HUES64 (cell line): ENCODE measurements around the gene TIMELESS.
"Not testable (repeated sequence)": the region's sequence is repeated elsewhere in the genome, so short reads cannot be mapped to it uniquely, and the experiment has no call there.

Experiments used
- H3K27ac ChIP-seq: 2 replicates; pipeline ENCODE4 v1.7.0; 2013; ENCODE audit warnings: low read depth, low read length, inconsistent platforms
- H3K27me3 ChIP-seq: 2 replicates; pipeline ENCODE4 v1.6.1; 2013; ENCODE audit warnings: mild to moderate bottlenecking, low read length; ENCODE audit not compliant: insufficient read depth
- H3K36me3 ChIP-seq: 2 replicates; pipeline ENCODE4 v1.6.1; 2013; ENCODE audit warnings: mild to moderate bottlenecking, low read length; ENCODE audit not compliant: insufficient read depth
- H3K4me1 ChIP-seq: 2 replicates; pipeline ENCODE4 v1.6.1; 2013; ENCODE audit warnings: mild to moderate bottlenecking, low read length, moderate library complexity; ENCODE audit not compliant: insufficient read depth
- H3K4me3 ChIP-seq: 2 replicates; pipeline ENCODE4 v1.5.1; 2013; ENCODE audit warnings: mild to moderate bottlenecking, low read length, moderate library complexity
- H3K9ac ChIP-seq: 2 replicates; pipeline ENCODE4 v1.6.1; 2013; ENCODE audit warnings: mild to moderate bottlenecking, low read depth, low read length
- H3K9me3 ChIP-seq: 2 replicates; pipeline ENCODE4 v1.6.1; 2013; ENCODE audit warnings: low read depth, low read length; ENCODE audit not compliant: insufficient read depth
- WGBS: fragments of 150-250, 120-280 bp; methylation state at CpG from one replicate; pipeline ENCODE4 v1.1.7; 2013; ENCODE audit warnings: missing lambda C conversion rate; 5-methylcytosine and 5-hydroxymethylcytosine counted together

Gene TIMELESS

DNA sequence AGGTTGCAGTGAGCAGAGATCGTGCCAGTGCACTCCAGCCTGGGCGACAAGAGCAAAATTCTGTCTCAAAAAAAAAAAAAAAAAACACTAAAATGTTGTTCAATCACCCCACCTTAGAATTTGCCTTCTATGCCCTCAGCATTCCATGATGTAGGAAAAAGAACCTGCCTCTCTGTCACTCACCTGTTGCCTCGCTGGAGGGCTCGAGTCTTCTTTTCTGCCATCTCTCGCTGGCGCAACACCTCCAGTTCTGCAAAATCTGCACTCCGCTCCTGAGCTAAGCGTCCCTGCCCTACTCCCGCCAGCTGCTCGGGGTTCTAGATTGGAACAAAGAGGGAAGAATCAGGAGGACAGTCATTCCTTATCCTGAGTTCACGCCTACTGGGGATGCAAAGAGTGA, 17.9 kb downstream of the TIMELESS start:
- WGBS: 97% methylated on average over 11 of the region's 11 CpGs
- no peaks in the 10 kb centered on the region for H3K27me3 ChIP-seq
- H3K4me1 ChIP-seq: no peaks in the 10 kb centered on the region
- no peak overlapping the region for H3K4me3 ChIP-seq
- H3K9me3 ChIP-seq: no peaks in the 10 kb centered on the region
- H3K36me3 ChIP-seq: peaks cover 66% of the 10 kb centered on the region
- H3K27ac ChIP-seq: no peak overlapping the region
- no peak overlapping the region for H3K9ac ChIP-seq

GRCh38 chr12:56425940-56426438, 23.2 kb downstream of the TIMELESS start:
- Histone ChIP-seq H3K4me1 (no peaks in the 10 kb centered on the region), H3K9ac (no peak overlapping the region), H3K36me3 (peaks cover 90% of the 10 kb centered on the region), H3K27ac (no peak overlapping the region), H3K4me3 (no peak overlapping the region), H3K9me3 (no peaks in the 10 kb centered on the region), H3K27me3 (no peaks in the 10 kb centered on the region)
- WGBS: 64% methylated on average over 3 of the region's 3 CpGs

GRCh38 chr12:56425193-56425592, 24.0 kb downstream of the TIMELESS start:
- no peak overlapping the region for H3K4me3 ChIP-seq
- no peak overlapping the region for H3K9ac ChIP-seq
- no peaks in the 10 kb centered on the region for H3K4me1 ChIP-seq
- no peaks in the 10 kb centered on the region for H3K9me3 ChIP-seq
- WGBS: 100% methylated on average over 1 of the region's 1 CpG
- H3K27ac ChIP-seq: no peak overlapping the region
- no peaks in the 10 kb centered on the region for H3K27me3 ChIP-seq
- H3K36me3 ChIP-seq: peaks cover 91% of the 10 kb centered on the region

GRCh38 chr12:56420411-56420810, 28.8 kb downstream of the TIMELESS start:
- H3K9ac ChIP-seq: no peak overlapping the region
- H3K4me1 ChIP-seq: no peaks in the 10 kb centered on the region
- no peak overlapping the region for H3K4me3 ChIP-seq
- no peaks in the 10 kb centered on the region for H3K9me3 ChIP-seq
- H3K27me3 ChIP-seq: no peaks in the 10 kb centered on the region
- no peak overlapping the region for H3K27ac ChIP-seq
- peaks cover 95% of the 10 kb centered on the region for H3K36me3 ChIP-seq
- 97% methylated on average over 6 of the region's 6 CpGs for WGBS

DNA sequence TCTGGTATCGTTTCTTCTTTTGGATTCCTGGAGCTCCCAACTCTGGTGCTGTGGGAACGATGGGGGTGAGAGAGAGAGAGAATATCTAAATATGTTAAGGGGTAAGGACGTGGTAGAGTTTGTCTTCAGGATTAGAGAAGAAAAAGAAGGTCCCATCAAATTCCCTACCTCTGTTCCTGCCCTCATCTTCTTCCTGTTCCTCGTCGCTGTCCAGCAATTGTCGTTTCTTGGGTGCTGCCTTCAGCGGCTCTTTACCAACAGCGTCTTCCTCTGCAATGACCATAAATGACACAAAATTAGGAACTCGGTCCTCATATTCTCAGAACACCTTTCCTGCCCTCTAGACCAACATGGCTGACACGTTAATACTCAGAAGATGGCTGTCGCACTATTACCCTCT, 31.5 kb downstream of the TIMELESS start:
- no peak overlapping the region for H3K4me3 ChIP-seq
- H3K9me3 ChIP-seq: no peaks in the 10 kb centered on the region
- H3K9ac ChIP-seq: no peak overlapping the region
- H3K4me1 ChIP-seq: no peaks in the 10 kb centered on the region
- H3K27me3 ChIP-seq: no peaks in the 10 kb centered on the region
- no peak overlapping the region for H3K27ac ChIP-seq
- H3K36me3 ChIP-seq: peaks cover 84% of the 10 kb centered on the region
- 96% methylated on average over 11 of the region's 11 CpGs for WGBS

DNA sequence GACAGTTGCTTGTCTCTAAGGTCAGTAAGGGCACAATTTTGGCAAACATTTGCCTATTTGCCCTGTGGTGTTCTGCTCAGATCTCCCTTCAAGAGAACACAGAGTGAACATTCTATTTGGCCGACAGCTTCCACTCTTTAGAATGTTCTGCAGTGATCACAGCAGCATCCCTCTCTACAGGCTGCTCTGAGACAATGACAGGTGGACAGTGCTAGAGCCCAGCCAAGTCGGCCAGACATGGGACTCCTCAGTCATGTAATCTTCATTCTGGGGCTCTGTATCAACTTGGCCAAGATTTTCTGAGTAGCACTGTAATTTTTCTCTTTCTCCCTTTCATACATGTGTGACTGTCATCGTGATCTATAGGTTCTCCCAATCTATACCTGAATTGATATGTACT, 34.8 kb downstream of the TIMELESS start:
- no peak overlapping the region for H3K27ac ChIP-seq
- no peaks in the 10 kb centered on the region for H3K4me1 ChIP-seq
- no peak overlapping the region for H3K9ac ChIP-seq
- no peak overlapping the region for H3K4me3 ChIP-seq
- H3K36me3 ChIP-seq: peaks cover 52% of the 10 kb centered on the region
- 94% methylated on average over 3 of the region's 3 CpGs for WGBS
- H3K27me3 ChIP-seq: no peaks in the 10 kb centered on the region
- no peaks in the 10 kb centered on the region for H3K9me3 ChIP-seq

DNA sequence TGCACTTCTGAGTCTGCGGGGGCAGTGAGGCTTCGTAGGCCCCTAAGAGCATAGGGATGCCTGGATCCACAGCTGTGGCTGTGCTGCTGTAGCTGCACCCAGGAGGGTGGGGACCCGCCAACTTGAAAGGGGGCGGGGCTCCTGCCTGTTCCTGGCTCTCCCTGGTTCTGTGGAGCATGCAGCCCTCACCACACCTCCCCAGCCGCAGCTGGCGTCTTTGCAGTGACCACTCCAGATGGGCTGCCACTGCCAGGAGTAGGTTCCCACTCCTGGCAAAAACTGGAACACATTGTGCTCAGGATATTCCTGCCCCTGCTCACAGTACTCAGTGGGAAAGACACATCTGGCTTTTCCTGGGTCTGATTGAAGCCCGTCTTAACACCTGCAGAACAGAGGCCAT, 35.8 kb downstream of the TIMELESS start:
- Histone ChIP-seq H3K4me1 (no peaks in the 10 kb centered on the region), H3K9me3 (no peaks in the 10 kb centered on the region), H3K27me3 (no peaks in the 10 kb centered on the region), H3K36me3 (peaks cover 43% of the 10 kb centered on the region), H3K27ac (no peak overlapping the region), H3K4me3 (no peak overlapping the region), H3K9ac (no peak overlapping the region)
- 92% methylated on average over 7 of the region's 7 CpGs for WGBS

GRCh38 chr12:56411781-56412639, 37.2 kb downstream of the TIMELESS start:
- WGBS: 93% methylated on average over 5 of the region's 6 CpGs
- H3K27me3 ChIP-seq: no peaks in the 10 kb centered on the region
- H3K36me3 ChIP-seq: peaks cover 29% of the 10 kb centered on the region
- no peaks in the 10 kb centered on the region for H3K9me3 ChIP-seq
- no peak overlapping the region for H3K4me3 ChIP-seq
- H3K4me1 ChIP-seq: no peaks in the 10 kb centered on the region
- no peak overlapping the region for H3K9ac ChIP-seq
- H3K27ac ChIP-seq: no peak overlapping the region

GRCh38 chr12:56410768-56411167, 38.5 kb downstream of the TIMELESS start:
- Histone ChIP-seq H3K27me3 (no peaks in the 10 kb centered on the region), H3K9me3 (no peaks in the 10 kb centered on the region), H3K4me3 (no peak overlapping the region), H3K27ac (no peak overlapping the region), H3K4me1 (no peaks in the 10 kb centered on the region), H3K9ac (no peak overlapping the region), H3K36me3 (peaks cover 17% of the 10 kb centered on the region)
- 92% methylated on average over 4 of the region's 4 CpGs for WGBS

DNA sequence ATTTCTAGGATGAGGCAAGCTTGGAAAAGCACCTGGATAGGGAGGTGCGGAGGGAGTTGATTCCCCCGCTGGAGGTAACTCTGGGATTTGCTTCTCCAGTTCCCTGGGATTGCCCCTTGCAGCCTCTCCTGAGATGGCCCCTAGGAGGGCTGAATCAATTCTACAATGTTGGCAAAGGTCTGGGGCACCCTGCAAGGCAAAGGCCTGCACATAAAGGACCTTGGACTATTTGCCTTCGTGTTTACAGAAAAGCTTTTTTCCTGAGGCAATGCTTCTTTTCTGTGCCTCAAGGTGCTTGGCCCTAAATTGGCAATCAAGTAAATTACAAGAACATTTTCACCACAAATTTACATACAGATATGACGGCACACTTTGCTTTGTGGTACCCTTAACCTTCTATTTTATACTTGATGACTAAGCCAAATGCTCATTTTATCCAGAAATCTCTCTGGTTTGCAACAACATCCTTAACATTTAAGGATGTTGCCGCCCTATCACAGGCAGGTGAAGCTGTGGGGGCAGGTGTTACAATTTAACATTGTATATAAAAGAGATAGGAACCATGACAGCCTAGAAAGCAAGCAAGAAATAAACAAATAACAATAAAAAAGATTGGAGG, 40.3 kb downstream of the TIMELESS start:
- WGBS: 93% methylated on average over 4 of the region's 5 CpGs
- H3K27ac ChIP-seq: no peak overlapping the region
- H3K36me3 ChIP-seq: peaks cover 5% of the 10 kb centered on the region

GRCh38 chr12:56404227-56404626, 45.0 kb downstream of the TIMELESS start:
- H3K36me3 ChIP-seq, H3K27me3 ChIP-seq, H3K4me1 ChIP-seq, H3K9me3 ChIP-seq, H3K9ac ChIP-seq, H3K27ac ChIP-seq, H3K4me3 ChIP-seq: not testable (repeated sequence)
- 99% methylated on average over 2 of the region's 3 CpGs for WGBS

More for the DNA sequence above, 40.3 kb downstream of the TIMELESS start:
- Histone ChIP-seq H3K27me3 (no peaks in the 10 kb centered on the region), H3K4me1 (no peaks in the 10 kb centered on the region), H3K4me3 (no peak overlapping the region), H3K9me3 (no peaks in the 10 kb centered on the region), H3K9ac (no peak overlapping the region)
